NT2/D1 (cell line): ENCODE data around the gene PHC2.

Experiments used
- YY1 ChIP-seq: IDR thresholded peaks from 2 replicates; pipeline ENCODE4 v1.6.1; 2011; ENCODE audit not compliant: insufficient read length, insufficient read depth
- ZNF274 ChIP-seq: IDR thresholded peaks from 2 replicates; pipeline ENCODE4 v1.6.1; 2011; ENCODE audit warnings: mild to moderate bottlenecking, low read depth, low read length

- TF ChIP-seq ZNF274 (no peak), YY1 (no peak)
These were observed 99.2 kb downstream of the PHC2 start for GRCh38 chr1:33331444-33332356.
